OCI-LY1 (cell line): Measurements from ENCODE around the gene INAVA.
"Not testable (repeated sequence)": the region's sequence is repeated elsewhere in the genome, so short reads cannot be mapped to it uniquely, and the experiment has no call there.

ENCODE experiments used
- H2AFZ ChIP-seq: fragments of 200-600 bp; sonication (generic), shearing (Covaris generic); 2 replicates; pipeline ENCODE4 v1.6.0; 2014; ENCODE audit warnings: antibody characterized with exemption, mild to moderate bottlenecking, low read length
- H3F3A ChIP-seq: fragments of 200-600 bp; sonication (generic), shearing (Covaris generic); 2 replicates; pipeline ENCODE4 v1.6.0; 2014; ENCODE audit warnings: mild to moderate bottlenecking, antibody characterized with exemption, low read length, moderate library complexity; ENCODE audit not compliant: insufficient read depth
- H3K27ac ChIP-seq: fragments of 200-600 bp; sonication (generic); 2 replicates; pipeline ENCODE4 v1.5.1; 2014; ENCODE audit warnings: low read length, mixed run types, mild to moderate bottlenecking, low read depth; ENCODE audit not compliant: poor library complexity, severe bottlenecking
- H3K27me3 ChIP-seq: fragments of 200-600 bp; sonication (generic); 2 replicates; pipeline ENCODE4 v1.6.0; 2014; ENCODE audit warnings: antibody characterized with exemption, mild to moderate bottlenecking, low read length, moderate library complexity; ENCODE audit not compliant: insufficient read depth
- H3K36me3 ChIP-seq: fragments of 200-600 bp; sonication (generic); 2 replicates; pipeline ENCODE4 v1.6.1; 2014; ENCODE audit warnings: mild to moderate bottlenecking, antibody characterized with exemption, low read length, moderate library complexity, mixed read lengths; ENCODE audit not compliant: insufficient read depth
- H3K4me1 ChIP-seq: fragments of 200-600 bp; sonication (generic); 2 replicates; pipeline ENCODE4 v1.5.1; 2014; ENCODE audit warnings: mild to moderate bottlenecking, low read length, moderate library complexity; ENCODE audit not compliant: insufficient read depth, severe bottlenecking
- H3K4me2 ChIP-seq: fragments of 200-600 bp; sonication (generic), shearing (Covaris generic); 2 replicates; pipeline ENCODE4 v1.6.1; 2014; ENCODE audit warnings: low read length
- H3K4me3 ChIP-seq: fragments of 200-600 bp; sonication (generic); 2 replicates; pipeline ENCODE4 v1.5.1; 2014; ENCODE audit warnings: low read length, low read depth, mild to moderate bottlenecking, mixed read lengths; ENCODE audit not compliant: poor library complexity, severe bottlenecking
- H3K79me2 ChIP-seq: fragments of 200-600 bp; shearing (Covaris generic); 2 replicates; pipeline ENCODE4 v1.6.1; 2016; ENCODE audit warnings: mixed run types, low read length, mixed read lengths; ENCODE audit not compliant: insufficient read depth
- H3K9ac ChIP-seq: fragments of 200-600 bp; sonication (generic), shearing (Covaris generic); 2 replicates; pipeline ENCODE4 v1.6.1; 2014; ENCODE audit warnings: mild to moderate bottlenecking, low read length, mixed read lengths
- H3K9me2 ChIP-seq: fragments of 200-600 bp; sonication (generic), shearing (Covaris generic); 2 replicates; pipeline ENCODE4 v1.6.1; 2014; ENCODE audit warnings: low read depth, mild to moderate bottlenecking, low read length, mixed read lengths
- H3K9me3 ChIP-seq: fragments of 200-600 bp; shearing (Covaris generic); 2 replicates; pipeline ENCODE4 v1.6.1; 2014; ENCODE audit warnings: low read length, mixed read lengths
- H4K20me1 ChIP-seq: fragments of 200-600 bp; sonication (generic), shearing (Covaris generic); 2 replicates; pipeline ENCODE4 v1.6.0; 2016; ENCODE audit warnings: mild to moderate bottlenecking, low read length; ENCODE audit not compliant: insufficient read depth
- EZH2 ChIP-seq: fragments of 200-600 bp; sonication (generic), shearing (Covaris generic); IDR thresholded peaks from 2 replicates; pipeline ENCODE4 v1.8.0; 2017; ENCODE audit warnings: borderline replicate concordance, mixed run types, mild to moderate bottlenecking, antibody characterized with exemption, low read length, moderate library complexity, mixed read lengths
- TF ChIP-seq, protein P1 (sequence below): fragments of 200-600 bp; sonication (generic), shearing (Covaris generic); IDR thresholded peaks from 2 replicates; pipeline ENCODE4 v1.5.1; 2017; ENCODE audit warnings: mild to moderate bottlenecking, antibody characterized with exemption, low read length, moderate library complexity, mixed read lengths

Gene INAVA

GRCh38 chr1:200909071-200909470 lies 14.4 kb downstream of the INAVA start:
- no peaks in the 10 kb centered on the region for H3K9me3 ChIP-seq
- H3K36me3 ChIP-seq = no peaks in the 10 kb centered on the region
- H3K4me1 ChIP-seq = no peaks in the 10 kb centered on the region
- no peak overlapping the region for H3K4me2 ChIP-seq
- H3K79me2 ChIP-seq = no peaks in the 10 kb centered on the region
- TF ChIP-seq, protein P1, sequence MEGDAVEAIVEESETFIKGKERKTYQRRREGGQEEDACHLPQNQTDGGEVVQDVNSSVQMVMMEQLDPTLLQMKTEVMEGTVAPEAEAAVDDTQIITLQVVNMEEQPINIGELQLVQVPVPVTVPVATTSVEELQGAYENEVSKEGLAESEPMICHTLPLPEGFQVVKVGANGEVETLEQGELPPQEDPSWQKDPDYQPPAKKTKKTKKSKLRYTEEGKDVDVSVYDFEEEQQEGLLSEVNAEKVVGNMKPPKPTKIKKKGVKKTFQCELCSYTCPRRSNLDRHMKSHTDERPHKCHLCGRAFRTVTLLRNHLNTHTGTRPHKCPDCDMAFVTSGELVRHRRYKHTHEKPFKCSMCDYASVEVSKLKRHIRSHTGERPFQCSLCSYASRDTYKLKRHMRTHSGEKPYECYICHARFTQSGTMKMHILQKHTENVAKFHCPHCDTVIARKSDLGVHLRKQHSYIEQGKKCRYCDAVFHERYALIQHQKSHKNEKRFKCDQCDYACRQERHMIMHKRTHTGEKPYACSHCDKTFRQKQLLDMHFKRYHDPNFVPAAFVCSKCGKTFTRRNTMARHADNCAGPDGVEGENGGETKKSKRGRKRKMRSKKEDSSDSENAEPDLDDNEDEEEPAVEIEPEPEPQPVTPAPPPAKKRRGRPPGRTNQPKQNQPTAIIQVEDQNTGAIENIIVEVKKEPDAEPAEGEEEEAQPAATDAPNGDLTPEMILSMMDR = no peak
- no peak for TF ChIP-seq EZH2
- H4K20me1 ChIP-seq = no peaks in the 10 kb centered on the region
- no peak overlapping the region for H3K9ac ChIP-seq
- H2AFZ ChIP-seq = no peak overlapping the region
- no peaks in the 10 kb centered on the region; the same call in 1 of the 2 replicates for H3K27me3 ChIP-seq
- no peak overlapping the region for H3K27ac ChIP-seq
- no peak overlapping the region for H3K4me3 ChIP-seq
- H3K9me2 ChIP-seq = no peaks in the 10 kb centered on the region
- no peaks in the 10 kb centered on the region for H3F3A ChIP-seq

DNA sequence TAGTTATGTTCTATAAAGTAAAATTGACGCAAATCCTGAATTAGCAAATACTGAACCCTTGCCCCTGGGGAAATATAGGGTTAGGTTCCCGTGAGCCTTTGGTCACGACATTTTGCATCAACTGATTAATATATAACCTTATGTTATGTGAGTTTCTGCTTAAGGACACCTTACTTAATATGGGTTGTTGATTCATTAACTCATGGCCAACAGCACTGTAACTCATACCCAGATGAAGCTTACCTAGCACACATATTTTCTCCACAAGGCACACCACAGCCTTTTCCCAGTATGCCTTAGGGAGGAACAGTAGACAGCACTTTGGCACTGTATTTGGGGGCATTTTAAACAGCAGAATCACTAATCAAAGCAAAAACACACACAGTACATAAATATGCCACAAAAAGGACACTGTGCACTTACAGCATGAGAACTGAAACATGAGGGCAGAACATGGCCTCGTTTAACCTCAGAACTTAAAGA lies 15.1 kb downstream of the INAVA start:
- Histone ChIP-seq H3K4me2 (no peak overlapping the region), H3K27me3 (no peaks in the 10 kb centered on the region; the same call in 1 of the 2 replicates), H3K79me2 (no peaks in the 10 kb centered on the region), H3K27ac (no peak overlapping the region), H2AFZ (no peak overlapping the region), H3F3A (no peaks in the 10 kb centered on the region), H3K4me3 (no peak overlapping the region), H3K36me3 (no peaks in the 10 kb centered on the region), H3K4me1 (no peaks in the 10 kb centered on the region), H3K9ac (no peak overlapping the region), H3K9me2 (no peaks in the 10 kb centered on the region), H4K20me1 (no peaks in the 10 kb centered on the region), H3K9me3 (no peaks in the 10 kb centered on the region)
- TF ChIP-seq, protein P1 = no peak
- TF ChIP-seq EZH2 = no peak

DNA sequence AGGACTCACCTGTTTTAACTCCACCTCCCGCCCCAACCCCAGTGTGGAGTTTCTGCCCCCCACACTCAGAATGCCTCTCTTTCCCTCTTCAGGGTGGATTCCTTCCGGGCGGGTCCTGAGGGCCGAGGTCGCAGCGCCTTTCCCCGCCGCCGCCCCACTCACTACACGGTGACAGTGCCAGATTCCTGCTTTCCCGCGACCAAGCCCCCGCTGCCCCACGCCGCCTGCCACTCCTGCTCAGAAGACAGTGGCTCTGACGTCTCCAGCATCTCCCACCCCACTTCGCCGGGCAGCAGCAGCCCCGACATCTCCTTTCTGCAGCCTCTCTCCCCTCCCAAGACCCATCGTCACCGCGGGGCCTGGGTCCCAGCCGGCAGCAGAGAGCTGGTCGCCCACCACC lies 16.7 kb downstream of the INAVA start:
- no peaks in the 10 kb centered on the region for H3F3A ChIP-seq
- no peak overlapping the region for H3K4me3 ChIP-seq
- H3K9ac ChIP-seq = no peak overlapping the region
- H3K27ac ChIP-seq = no peak overlapping the region
- H3K4me2 ChIP-seq = no peak overlapping the region
- no peaks in the 10 kb centered on the region for H3K27me3 ChIP-seq
- H3K79me2 ChIP-seq = no peaks in the 10 kb centered on the region
- H3K9me3 ChIP-seq = no peaks in the 10 kb centered on the region
- no peaks in the 10 kb centered on the region for H3K36me3 ChIP-seq
- no peaks in the 10 kb centered on the region for H3K9me2 ChIP-seq
- no peak overlapping the region for H2AFZ ChIP-seq
- no peaks in the 10 kb centered on the region for H3K4me1 ChIP-seq
- no peaks in the 10 kb centered on the region for H4K20me1 ChIP-seq
- no peak for TF ChIP-seq EZH2
- TF ChIP-seq, protein P1 = no peak

- H3K4me2 ChIP-seq, H3F3A ChIP-seq, H4K20me1 ChIP-seq, H3K9ac ChIP-seq, H3K4me1 ChIP-seq, H3K27ac ChIP-seq, H3K27me3 ChIP-seq, H3K79me2 ChIP-seq, H3K36me3 ChIP-seq, H2AFZ ChIP-seq, H3K9me3 ChIP-seq, H3K9me2 ChIP-seq, H3K4me3 ChIP-seq: not testable (repeated sequence)
Measured at GRCh38 chr1:200911936-200912335, 17.2 kb downstream of the INAVA start.
